ENCODE measurements around the gene CDKL5. TPM values are rescaled to one million over a fixed set of nuclear protein-coding genes. Genes with fewer than 3 reads are reported as not detected.

The CDKL5 gene
- total and polyA plus RNA-seq, 2 experiments from 2014 or later = 7.5 to 13.7 TPM

GRCh38 chrX:18491587-18492340, 66.4 kb downstream of the CDKL5 start (continued):
- TF ChIP-seq CREB1 (CRISPR knock-in tag; IDR thresholded peaks at IDR 0.05; ENCODE audit: low read depth) (no peak), ZNF114 (CRISPR knock-in tag; IDR thresholded peaks at IDR 0.05) (no peak), POLR2AphosphoS5 (IDR thresholded peaks at IDR 0.05; ENCODE audit: low read depth) (no peak), ZNF331 (CRISPR knock-in tag; IDR thresholded peaks at IDR 0.05; ENCODE audit: low read depth) (no peak), EZH2phosphoT487 (IDR thresholded peaks at IDR 0.05; ENCODE audit: unreplicated experiment) (no peak), REST (IDR thresholded peaks at IDR 0.05; ENCODE audit: unreplicated experiment) (no peak), EZH2 (IDR thresholded peaks at IDR 0.05; ENCODE audit: low read depth, unreplicated experiment) (no peak)
- TF ChIP-seq, protein P1, sequence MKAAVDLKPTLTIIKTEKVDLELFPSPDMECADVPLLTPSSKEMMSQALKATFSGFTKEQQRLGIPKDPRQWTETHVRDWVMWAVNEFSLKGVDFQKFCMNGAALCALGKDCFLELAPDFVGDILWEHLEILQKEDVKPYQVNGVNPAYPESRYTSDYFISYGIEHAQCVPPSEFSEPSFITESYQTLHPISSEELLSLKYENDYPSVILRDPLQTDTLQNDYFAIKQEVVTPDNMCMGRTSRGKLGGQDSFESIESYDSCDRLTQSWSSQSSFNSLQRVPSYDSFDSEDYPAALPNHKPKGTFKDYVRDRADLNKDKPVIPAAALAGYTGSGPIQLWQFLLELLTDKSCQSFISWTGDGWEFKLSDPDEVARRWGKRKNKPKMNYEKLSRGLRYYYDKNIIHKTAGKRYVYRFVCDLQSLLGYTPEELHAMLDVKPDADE (IDR thresholded peaks at IDR 0.05) = no peak

DNA sequence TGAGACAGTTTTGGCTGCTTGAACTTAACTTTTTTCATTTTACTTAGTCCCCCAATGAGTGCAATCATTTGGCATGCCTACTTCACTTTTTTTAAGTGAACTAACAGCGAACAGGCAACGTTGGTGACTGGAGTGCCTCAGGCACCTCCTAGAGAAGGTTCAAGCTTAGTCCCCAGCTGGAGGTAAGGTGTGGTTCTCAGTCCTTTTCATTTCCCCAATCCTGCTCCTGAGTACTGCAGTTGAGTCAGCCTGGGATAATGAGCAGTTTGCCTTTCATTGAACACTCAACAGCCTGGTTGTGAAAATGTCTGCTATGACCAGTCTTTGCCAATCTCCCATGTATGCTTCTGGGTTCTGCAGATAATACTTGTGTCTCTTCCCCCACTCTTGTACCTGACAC, 109.5 kb downstream of the CDKL5 start:
- Mint-ChIP-seq H3K27me3 (ENCODE audit: insufficient read depth, low read depth, poor library complexity) (no peaks in the 10 kb centered on the region), H3K9me3 (no peaks in the 10 kb centered on the region), H3K4me3 (no peak overlapping the region), H3K4me1 (peaks cover 28% of the 10 kb centered on the region), H3K36me3 (ENCODE audit: low read depth) (no peaks in the 10 kb centered on the region), H3K27ac (no peak overlapping the region)
- Histone ChIP-seq H3K36me3 (ENCODE audit: insufficient read depth) (no peaks in the 10 kb centered on the region), H3K79me2 (replicated peaks; ENCODE audit: insufficient read depth) (no peaks in the 10 kb centered on the region; the same call in none of the 2 replicates), H3K4me2 (no peak overlapping the region), H4K20me1 (replicated peaks; ENCODE audit: insufficient read depth) (no peaks in the 10 kb centered on the region; the same call in 1 of the 2 replicates), H2AFZ (no peak overlapping the region), H3K4me1 (ENCODE audit: insufficient read depth) (peaks cover 5% of the 10 kb centered on the region), H3K27me3 (ENCODE audit: insufficient read depth) (no peaks in the 10 kb centered on the region), H3K4me3 (no peak overlapping the region), H3K27ac (ENCODE audit: low read depth) (no peak overlapping the region), H3F3A (replicated peaks; ENCODE audit: low read depth) (no peaks in the 10 kb centered on the region), H3K9me2 (ENCODE audit: insufficient read depth) (no peaks in the 10 kb centered on the region)
- DNase-seq (ENCODE audit: low spot score) = no peak
- ATAC-seq = no peak
- no peak for TF ChIP-seq NANOG (IDR thresholded peaks at IDR 0.05; ENCODE audit: borderline replicate concordance)
- no peak for TF ChIP-seq EZH2phosphoT487 (IDR thresholded peaks at IDR 0.05; ENCODE audit: unreplicated experiment)
- TF ChIP-seq ZNF331 (CRISPR knock-in tag; IDR thresholded peaks at IDR 0.05; ENCODE audit: low read depth) = no peak
- TF ChIP-seq, protein P1 (IDR thresholded peaks at IDR 0.05) = no peak
- no peak for TF ChIP-seq ZNF114 (CRISPR knock-in tag; IDR thresholded peaks at IDR 0.05)
- TF ChIP-seq STAT1 (IDR thresholded peaks at IDR 0.05; ENCODE audit: unreplicated experiment) = no peak
- no peak for TF ChIP-seq POLR2AphosphoS5 (IDR thresholded peaks at IDR 0.05; ENCODE audit: low read depth)
- no peak for TF ChIP-seq REST (IDR thresholded peaks at IDR 0.05; ENCODE audit: unreplicated experiment)
- no peak for TF ChIP-seq JUNB (IDR thresholded peaks at IDR 0.05; ENCODE audit: unreplicated experiment)
- TF ChIP-seq EZH2 (IDR thresholded peaks at IDR 0.05; ENCODE audit: low read depth, unreplicated experiment) = no peak
- TF ChIP-seq CTCF (conservative IDR thresholded peaks at IDR 0.05; ENCODE audit: low read depth in 2 of 2) = no peak
- no peak for TF ChIP-seq CREB1 (CRISPR knock-in tag; IDR thresholded peaks at IDR 0.05; ENCODE audit: low read depth)

All from GM23338 (cell line).